HepG2 (cell line): ENCODE results near the gene USB1. TPM values are rescaled to one million over a fixed set of nuclear protein-coding genes. Genes with fewer than 3 reads are reported as not detected.
A peak's percentile ranks its signal among the peaks of the same experiment; 100 is the strongest.

Experiments
- ARNT2 ChIP-seq: sonication (generic); formaldehyde crosslinking; IDR thresholded peaks from 2 replicates; pipeline ENCODE4 v1.8.0; 2022; ENCODE audit warnings: mild to moderate bottlenecking, low read depth, missing genetic modification reagents, moderate library complexity
- ATF7-NPFF ChIP-seq: sonication (generic); formaldehyde crosslinking; IDR thresholded peaks from 2 replicates; pipeline ENCODE4 v1.8.1; 2023; ENCODE audit warnings: mild to moderate bottlenecking, low read depth, missing genetic modification reagents, moderate library complexity
- NFKB2 ChIP-seq: sonication (generic); formaldehyde crosslinking; IDR thresholded peaks from 2 replicates; pipeline ENCODE4 v1.4.0; 2020; ENCODE audit warnings: missing genetic modification reagents, borderline replicate concordance
- NONO ChIP-seq, 2 experiments: fragments of 450-650 bp in 1 of 2; sonication (generic) in 1 of 2; formaldehyde crosslinking in 1 of 2; IDR thresholded peaks in 1 of 2; conservative IDR thresholded peaks in 1 of 2; 2 replicates each; pipeline versions ENCODE4 v1.6.1 to v1.8.0; 2017 to 2022; ENCODE audit warnings: mild to moderate bottlenecking in 1 of 2, missing genetic modification reagents in 1 of 2, moderate library complexity in 1 of 2
- SMAD3 ChIP-seq: sonication (generic); formaldehyde crosslinking; IDR thresholded peaks from 2 replicates; pipeline ENCODE4 v1.4.0; 2020; ENCODE audit warnings: missing genetic modification reagents
- SRF ChIP-seq: IDR thresholded peaks from 2 replicates; pipeline ENCODE4 v1.6.1; 2011; ENCODE audit warnings: mild to moderate bottlenecking, low read depth, low read length, moderate library complexity
- ZBTB7A ChIP-seq: sonication (generic); formaldehyde crosslinking; IDR thresholded peaks from 2 replicates; pipeline ENCODE4 v1.8.0; 2022; ENCODE audit warnings: mild to moderate bottlenecking, missing genetic modification reagents
- ZNF589 ChIP-seq: sonication (generic); formaldehyde crosslinking; conservative IDR thresholded peaks from 2 replicates; pipeline ENCODE4 v1.8.0; 2022; ENCODE audit warnings: mild to moderate bottlenecking, moderate library complexity, missing genetic modification reagents
- ZNF839 ChIP-seq: sonication (generic); formaldehyde crosslinking; IDR thresholded peaks from 2 replicates; pipeline ENCODE4 v1.4.0; 2020; ENCODE audit warnings: missing genetic modification reagents, mild to moderate bottlenecking, borderline replicate concordance
- polyA plus RNA-seq, 8 experiments: library from polyadenylated mRNA; depleted of rRNA in 3 of 8; stranded (reverse) in 7 of 8; unstranded in 1 of 8; fragments of >200 nt; fragmentation: Illumina TruSeq in 4 of 8; extraction: Trizol in 4 of 8; gene quantifications; 2 replicates each; pipeline versions ENCODE4 v1.2.1 to v1.2.3, GENCODE V29; 2011 to 2016; ENCODE audit warnings: low read depth in 4 of 8, missing spikeins in 1 of 8, mixed read lengths in 1 of 8; ENCODE audit not compliant: insufficient read depth in 1 of 8
- total RNA-seq, 5 experiments: library from RNA; depleted of rRNA; stranded (reverse); fragments of >200 nt; fragmentation: Illumina TruSeq; extraction: Trizol; gene quantifications; 2 replicates each; pipeline ENCODE4 v1.2.3, GENCODE V29; 2016; ENCODE audit warnings: low read depth in 1 of 5
- TF ChIP-seq, protein P1 (sequence below): sonication (generic); formaldehyde crosslinking; IDR thresholded peaks from 2 replicates; pipeline ENCODE4 v1.4.0; 2020; ENCODE audit warnings: missing genetic modification reagents
- TF ChIP-seq, protein P2 (sequence below): sonication (generic); formaldehyde crosslinking; IDR thresholded peaks from 2 replicates; pipeline ENCODE4 v1.5.1; 2020; ENCODE audit warnings: mild to moderate bottlenecking, moderate library complexity, missing genetic modification reagents
- TF ChIP-seq, protein P3 (sequence below): sonication (generic); formaldehyde crosslinking; IDR thresholded peaks from 2 replicates; pipeline ENCODE4 v1.4.0; 2020; ENCODE audit warnings: missing genetic modification reagents, mild to moderate bottlenecking, borderline replicate concordance
- TF ChIP-seq, protein P4 (sequence below): sonication (generic); formaldehyde crosslinking; IDR thresholded peaks from 2 replicates; pipeline ENCODE4 v1.5.1; 2020; ENCODE audit warnings: mild to moderate bottlenecking, missing genetic modification reagents, moderate library complexity

Gene USB1
- total and polyA plus RNA-seq, 2 of the 13 experiments (the other 11 are each of a cell fraction or from before 2014, with no cell fraction given), result 16.7 to 65.4 TPM

DNA sequence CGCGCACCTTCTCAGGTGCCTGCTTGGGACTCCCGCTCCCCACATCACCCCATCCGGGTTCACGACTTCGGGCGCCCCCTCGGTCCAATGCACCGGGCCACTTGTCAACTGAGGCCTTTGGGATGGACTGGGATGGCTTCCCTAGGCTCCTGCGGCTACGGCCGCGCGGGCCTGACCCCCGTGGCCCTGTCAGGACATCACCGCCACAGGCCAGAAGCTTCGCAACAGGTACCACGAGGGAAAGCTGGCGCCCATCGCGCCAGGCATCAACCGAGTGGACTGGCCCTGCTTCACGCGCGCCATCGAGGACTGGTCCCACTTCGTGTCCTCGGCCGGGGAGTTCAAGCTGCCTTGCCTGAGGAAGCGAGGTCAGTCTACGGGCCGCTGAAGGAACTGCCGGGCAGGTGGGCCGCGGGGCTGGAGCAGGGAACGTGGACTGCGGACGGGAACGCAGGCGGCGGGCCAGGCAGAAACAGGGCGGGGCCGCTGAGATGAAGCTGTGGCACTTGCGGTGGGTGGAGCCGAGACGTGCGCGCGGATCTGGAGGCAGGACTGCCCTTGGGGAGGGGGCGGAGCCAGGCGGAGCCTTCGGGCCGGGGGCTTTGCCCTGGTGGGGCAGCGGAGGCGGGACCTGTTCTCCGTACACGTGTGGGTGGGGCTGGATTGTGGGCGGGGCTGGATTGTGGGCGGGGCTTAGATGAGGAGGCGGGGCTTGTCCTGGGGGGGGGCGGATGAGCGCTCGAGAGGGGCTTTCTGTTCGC, 16.6 kb upstream of the USB1 start (continued):
- TF ChIP-seq, protein P1, sequence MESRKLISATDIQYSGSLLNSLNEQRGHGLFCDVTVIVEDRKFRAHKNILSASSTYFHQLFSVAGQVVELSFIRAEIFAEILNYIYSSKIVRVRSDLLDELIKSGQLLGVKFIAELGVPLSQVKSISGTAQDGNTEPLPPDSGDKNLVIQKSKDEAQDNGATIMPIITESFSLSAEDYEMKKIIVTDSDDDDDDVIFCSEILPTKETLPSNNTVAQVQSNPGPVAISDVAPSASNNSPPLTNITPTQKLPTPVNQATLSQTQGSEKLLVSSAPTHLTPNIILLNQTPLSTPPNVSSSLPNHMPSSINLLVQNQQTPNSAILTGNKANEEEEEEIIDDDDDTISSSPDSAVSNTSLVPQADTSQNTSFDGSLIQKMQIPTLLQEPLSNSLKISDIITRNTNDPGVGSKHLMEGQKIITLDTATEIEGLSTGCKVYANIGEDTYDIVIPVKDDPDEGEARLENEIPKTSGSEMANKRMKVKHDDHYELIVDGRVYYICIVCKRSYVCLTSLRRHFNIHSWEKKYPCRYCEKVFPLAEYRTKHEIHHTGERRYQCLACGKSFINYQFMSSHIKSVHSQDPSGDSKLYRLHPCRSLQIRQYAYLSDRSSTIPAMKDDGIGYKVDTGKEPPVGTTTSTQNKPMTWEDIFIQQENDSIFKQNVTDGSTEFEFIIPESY (CRISPR knock-in tag), result peak; percentile 89
- TF ChIP-seq SRF (no peak), ARNT2 (CRISPR knock-in tag) (0 out of 2 replicates have a peak, but pooled peaks have one; percentile 20), ATF7-NPFF (peak; percentile 30; the same call in 1 of the 2 replicates), ZNF839 (CRISPR knock-in tag) (0 out of 2 replicates have a peak, but pooled peaks have one; percentile 60), SMAD3 (CRISPR knock-in tag) (no peak), ZBTB7A (peak; percentile 45; the same call in 1 of the 2 replicates), NONO (IDR thresholded peaks at IDR 0.05) (no peak), NONO (CRISPR knock-in tag; conservative IDR thresholded peaks at IDR 0.05) (0 out of 2 replicates have a peak, but pooled peaks have one; percentile 30), NFKB2 (CRISPR knock-in tag) (peak; percentile 57; the same call in 1 of the 2 replicates), ZNF589 (CRISPR knock-in tag) (0 out of 2 replicates have a peak, but pooled peaks have one; percentile 30)
- TF ChIP-seq, protein P2, sequence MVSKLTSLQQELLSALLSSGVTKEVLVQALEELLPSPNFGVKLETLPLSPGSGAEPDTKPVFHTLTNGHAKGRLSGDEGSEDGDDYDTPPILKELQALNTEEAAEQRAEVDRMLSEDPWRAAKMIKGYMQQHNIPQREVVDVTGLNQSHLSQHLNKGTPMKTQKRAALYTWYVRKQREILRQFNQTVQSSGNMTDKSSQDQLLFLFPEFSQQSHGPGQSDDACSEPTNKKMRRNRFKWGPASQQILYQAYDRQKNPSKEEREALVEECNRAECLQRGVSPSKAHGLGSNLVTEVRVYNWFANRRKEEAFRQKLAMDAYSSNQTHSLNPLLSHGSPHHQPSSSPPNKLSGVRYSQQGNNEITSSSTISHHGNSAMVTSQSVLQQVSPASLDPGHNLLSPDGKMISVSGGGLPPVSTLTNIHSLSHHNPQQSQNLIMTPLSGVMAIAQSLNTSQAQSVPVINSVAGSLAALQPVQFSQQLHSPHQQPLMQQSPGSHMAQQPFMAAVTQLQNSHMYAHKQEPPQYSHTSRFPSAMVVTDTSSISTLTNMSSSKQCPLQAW (CRISPR knock-in tag), result peak; percentile 41; the same call in 1 of the 2 replicates
- TF ChIP-seq, protein P3, sequence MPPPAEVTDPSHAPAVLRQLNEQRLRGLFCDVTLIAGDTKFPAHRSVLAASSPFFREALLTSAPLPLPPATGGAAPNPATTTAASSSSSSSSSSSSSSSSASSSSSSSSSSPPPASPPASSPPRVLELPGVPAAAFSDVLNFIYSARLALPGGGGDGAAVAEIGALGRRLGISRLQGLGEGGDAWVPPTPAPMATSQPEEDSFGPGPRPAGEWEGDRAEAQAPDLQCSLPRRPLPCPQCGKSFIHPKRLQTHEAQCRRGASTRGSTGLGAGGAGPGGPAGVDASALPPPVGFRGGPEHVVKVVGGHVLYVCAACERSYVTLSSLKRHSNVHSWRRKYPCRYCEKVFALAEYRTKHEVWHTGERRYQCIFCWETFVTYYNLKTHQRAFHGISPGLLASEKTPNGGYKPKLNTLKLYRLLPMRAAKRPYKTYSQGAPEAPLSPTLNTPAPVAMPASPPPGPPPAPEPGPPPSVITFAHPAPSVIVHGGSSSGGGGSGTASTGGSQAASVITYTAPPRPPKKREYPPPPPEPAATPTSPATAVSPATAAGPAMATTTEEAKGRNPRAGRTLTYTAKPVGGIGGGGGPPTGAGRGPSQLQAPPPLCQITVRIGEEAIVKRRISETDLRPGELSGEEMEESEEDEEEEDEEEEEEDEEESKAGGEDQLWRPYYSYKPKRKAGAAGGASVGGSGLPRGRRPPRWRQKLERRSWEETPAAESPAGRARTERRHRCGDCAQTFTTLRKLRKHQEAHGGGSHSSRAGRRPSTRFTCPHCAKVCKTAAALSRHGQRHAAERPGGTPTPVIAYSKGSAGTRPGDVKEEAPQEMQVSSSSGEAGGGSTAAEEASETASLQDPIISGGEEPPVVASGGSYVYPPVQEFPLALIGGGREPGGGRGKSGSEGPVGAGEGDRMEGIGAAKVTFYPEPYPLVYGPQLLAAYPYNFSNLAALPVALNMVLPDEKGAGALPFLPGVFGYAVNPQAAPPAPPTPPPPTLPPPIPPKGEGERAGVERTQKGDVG (CRISPR knock-in tag), result peak; percentile 51; the same call in 1 of the 2 replicates
- TF ChIP-seq, protein P4, sequence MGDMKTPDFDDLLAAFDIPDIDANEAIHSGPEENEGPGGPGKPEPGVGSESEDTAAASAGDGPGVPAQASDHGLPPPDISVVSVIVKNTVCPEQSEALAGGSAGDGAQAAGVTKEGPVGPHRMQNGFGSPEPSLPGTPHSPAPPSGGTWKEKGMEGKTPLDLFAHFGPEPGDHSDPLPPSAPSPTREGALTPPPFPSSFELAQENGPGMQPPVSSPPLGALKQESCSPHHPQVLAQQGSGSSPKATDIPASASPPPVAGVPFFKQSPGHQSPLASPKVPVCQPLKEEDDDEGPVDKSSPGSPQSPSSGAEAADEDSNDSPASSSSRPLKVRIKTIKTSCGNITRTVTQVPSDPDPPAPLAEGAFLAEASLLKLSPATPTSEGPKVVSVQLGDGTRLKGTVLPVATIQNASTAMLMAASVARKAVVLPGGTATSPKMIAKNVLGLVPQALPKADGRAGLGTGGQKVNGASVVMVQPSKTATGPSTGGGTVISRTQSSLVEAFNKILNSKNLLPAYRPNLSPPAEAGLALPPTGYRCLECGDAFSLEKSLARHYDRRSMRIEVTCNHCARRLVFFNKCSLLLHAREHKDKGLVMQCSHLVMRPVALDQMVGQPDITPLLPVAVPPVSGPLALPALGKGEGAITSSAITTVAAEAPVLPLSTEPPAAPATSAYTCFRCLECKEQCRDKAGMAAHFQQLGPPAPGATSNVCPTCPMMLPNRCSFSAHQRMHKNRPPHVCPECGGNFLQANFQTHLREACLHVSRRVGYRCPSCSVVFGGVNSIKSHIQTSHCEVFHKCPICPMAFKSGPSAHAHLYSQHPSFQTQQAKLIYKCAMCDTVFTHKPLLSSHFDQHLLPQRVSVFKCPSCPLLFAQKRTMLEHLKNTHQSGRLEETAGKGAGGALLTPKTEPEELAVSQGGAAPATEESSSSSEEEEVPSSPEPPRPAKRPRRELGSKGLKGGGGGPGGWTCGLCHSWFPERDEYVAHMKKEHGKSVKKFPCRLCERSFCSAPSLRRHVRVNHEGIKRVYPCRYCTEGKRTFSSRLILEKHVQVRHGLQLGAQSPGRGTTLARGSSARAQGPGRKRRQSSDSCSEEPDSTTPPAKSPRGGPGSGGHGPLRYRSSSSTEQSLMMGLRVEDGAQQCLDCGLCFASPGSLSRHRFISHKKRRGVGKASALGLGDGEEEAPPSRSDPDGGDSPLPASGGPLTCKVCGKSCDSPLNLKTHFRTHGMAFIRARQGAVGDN, result peak; percentile 74
